SK-N-SH (cell line): Measurements from ENCODE around the gene COL23A1. TPM values are rescaled to one million over a fixed set of nuclear protein-coding genes. Genes with fewer than 3 reads are reported as not detected.
A peak's percentile ranks its signal among the peaks of the same experiment; 100 is the strongest.

ENCODE experiments used
- CTCF ChIA-PET: fragments of 300-600, 350-600 bp; formaldehyde crosslinking; extraction: SDS; loops from one replicate; lab custom pipeline; 2021; lab: Yijun Ruan, JAX
- POLR2A ChIA-PET: fragments of 350-600 bp; sonication (Branson Sonifier 250); formaldehyde crosslinking; extraction: SDS; loops from one replicate; lab custom pipeline; 2020; ENCODE audit warnings: antibody characterized with exemption, inconsistent platforms; lab: Yijun Ruan, JAX
- DNase-seq: peaks from one replicate; pipeline ENCODE4 v3.0.0; 2012
- H2AFZ ChIP-seq: fragments of 200-600 bp; sonication (generic); 2 replicates; pipeline ENCODE4 v1.8.1; 2016; ENCODE audit warnings: antibody characterized with exemption, mild to moderate bottlenecking, low read depth
- H3F3A ChIP-seq: fragments of 200-600 bp; sonication (generic); replicated peaks from 2 replicates; pipeline ENCODE3; 2016; ENCODE audit warnings: antibody characterized with exemption, mild to moderate bottlenecking; ENCODE audit not compliant: insufficient read depth
- H3K27ac ChIP-seq, 2 experiments: fragments of 200-500 bp in 1 of 2; fragments of 200-600 bp in 1 of 2; sonication (Bioruptor generic) in 1 of 2; sonication (generic), shearing (Covaris generic) in 1 of 2; 2 replicates each; pipeline versions ENCODE4 v1.5.1 to v1.6.1; 2014 to 2016; ENCODE audit warnings: low read depth in 2 of 2, inconsistent platforms in 1 of 2, low read length in 1 of 2, mild to moderate bottlenecking in 1 of 2, mixed read lengths in 1 of 2
- H3K27me3 ChIP-seq: fragments of 200-600 bp; sonication (generic), shearing (Covaris generic); 2 replicates; pipeline ENCODE4 v1.6.1; 2016; ENCODE audit warnings: mixed run types; ENCODE audit not compliant: insufficient read depth
- H3K36me3 ChIP-seq, 2 experiments: fragments of 200-500 bp in 1 of 2; fragments of 200-600 bp in 1 of 2; sonication (Bioruptor generic) in 1 of 2; sonication (generic) in 1 of 2; replicated peaks in 1 of 2; 2 replicates each; pipeline versions ENCODE3 to v1.5.1; 2014 to 2016; ENCODE audit warnings: low read length in 1 of 2, mild to moderate bottlenecking in 1 of 2; ENCODE audit not compliant: insufficient read depth in 2 of 2, control insufficient read depth in 1 of 2
- H3K4me1 ChIP-seq, 2 experiments: fragments of 200-500 bp in 1 of 2; fragments of 200-600 bp in 1 of 2; sonication (Bioruptor generic) in 1 of 2; sonication (generic), shearing (Covaris generic) in 1 of 2; 2 replicates each; pipeline versions ENCODE4 v1.5.1 to v1.6.1; 2014 to 2016; ENCODE audit warnings: low read depth in 1 of 2, low read length in 1 of 2, mixed run types in 1 of 2; ENCODE audit not compliant: insufficient read depth in 2 of 2, control insufficient read depth in 1 of 2
- H3K4me2 ChIP-seq: fragments of 200-600 bp; sonication (generic), shearing (Covaris generic); 2 replicates; pipeline ENCODE4 v1.6.1; 2017; ENCODE audit warnings: mixed run types
- H3K4me3 ChIP-seq, 2 experiments: fragments of 200-500 bp in 1 of 2; fragments of 200-600 bp in 1 of 2; sonication (Bioruptor generic) in 1 of 2; sonication (generic), shearing (Covaris generic) in 1 of 2; 2 replicates each; pipeline versions ENCODE4 v1.5.1 to v1.8.1; 2014 to 2016; ENCODE audit warnings: low read depth in 2 of 2, inconsistent platforms in 1 of 2, low read length in 1 of 2, mild to moderate bottlenecking in 1 of 2, mixed read lengths in 1 of 2, moderate library complexity in 1 of 2
- H3K79me2 ChIP-seq: fragments of 200-600 bp; sonication (generic); 2 replicates; pipeline ENCODE4 v1.8.1; 2017; ENCODE audit warnings: mild to moderate bottlenecking; ENCODE audit not compliant: insufficient read depth
- H3K9ac ChIP-seq: fragments of 200-600 bp; sonication (generic); 2 replicates; pipeline ENCODE4 v1.6.1; 2017; ENCODE audit warnings: mixed run types
- H3K9me2 ChIP-seq: fragments of 200-600 bp; sonication (generic); 2 replicates; pipeline ENCODE4 v1.6.1; 2017; ENCODE audit warnings: mixed run types
- H3K9me3 ChIP-seq: fragments of 200-600 bp; sonication (generic); 2 replicates; pipeline ENCODE4 v1.6.1; 2017; ENCODE audit warnings: mixed run types, mild to moderate bottlenecking, moderate library complexity
- H4K20me1 ChIP-seq: fragments of 200-600 bp; sonication (generic); 2 replicates; pipeline ENCODE4 v1.6.1; 2017; ENCODE audit warnings: mild to moderate bottlenecking, mixed run types; ENCODE audit not compliant: insufficient read depth
- CHD2 ChIP-seq: fragments of 150-350 bp; IDR thresholded peaks from 2 replicates; pipeline ENCODE4 v1.6.1; 2018; ENCODE audit warnings: low read length; ENCODE audit not compliant: partially characterized antibody
- ELF1 ChIP-seq: IDR thresholded peaks from 2 replicates; pipeline ENCODE4 v1.4.0; 2012
- EZH2phosphoT487 ChIP-seq: fragments of 200-600 bp; sonication (generic); IDR thresholded peaks from 2 replicates; pipeline ENCODE4 v1.6.1; 2017; ENCODE audit warnings: low read depth, mixed run types, mild to moderate bottlenecking, antibody characterized with exemption, moderate library complexity, borderline replicate concordance
- FOXM1 ChIP-seq: IDR thresholded peaks from 2 replicates; pipeline ENCODE4 v1.4.0; 2012; ENCODE audit warnings: low read depth, mild to moderate bottlenecking
- GABPA ChIP-seq: IDR thresholded peaks from 2 replicates; pipeline ENCODE4 v1.4.0; 2012; ENCODE audit warnings: low read depth, mild to moderate bottlenecking
- GATA2 ChIP-seq: sonication (generic); formaldehyde crosslinking; IDR thresholded peaks from 2 replicates; pipeline ENCODE4 v1.5.0; 2020; ENCODE audit warnings: mild to moderate bottlenecking, missing genetic modification reagents
- JUND ChIP-seq: IDR thresholded peaks from 2 replicates; pipeline ENCODE4 v1.4.0; 2012
- MAX ChIP-seq: IDR thresholded peaks from 2 replicates; pipeline ENCODE4 v1.4.0; 2012; ENCODE audit warnings: low read depth
- MXI1 ChIP-seq: IDR thresholded peaks from 2 replicates; pipeline ENCODE4 v1.6.1; 2012; ENCODE audit warnings: mild to moderate bottlenecking, low read depth, low read length, improper control_type of control experiment
- NFIC ChIP-seq: IDR thresholded peaks from 2 replicates; pipeline ENCODE4 v1.4.0; 2012; ENCODE audit warnings: borderline replicate concordance
- PBX3 ChIP-seq: IDR thresholded peaks from 2 replicates; pipeline ENCODE4; 2012
- POLR2AphosphoS5 ChIP-seq: IDR thresholded peaks from 2 replicates; pipeline ENCODE4 v1.6.1; 2012; ENCODE audit warnings: low read depth, low read length
- RAD21 ChIP-seq: IDR thresholded peaks from 2 replicates; pipeline ENCODE4 v1.6.1; 2012; ENCODE audit warnings: mild to moderate bottlenecking, low read length
- RCOR1 ChIP-seq: fragments of 150-350 bp; IDR thresholded peaks from 2 replicates; pipeline ENCODE4 v1.6.1; 2017; ENCODE audit warnings: antibody characterized with exemption, low read length
- RFX5 ChIP-seq: IDR thresholded peaks from 2 replicates; pipeline ENCODE4 v1.6.1; 2012; ENCODE audit warnings: mild to moderate bottlenecking, improper control_type of control experiment, low read length
- RXRA ChIP-seq: IDR thresholded peaks from 2 replicates; pipeline ENCODE4 v1.4.0; 2012; ENCODE audit warnings: low read depth, mild to moderate bottlenecking, borderline replicate concordance
- SIN3A ChIP-seq: IDR thresholded peaks from 2 replicates; pipeline ENCODE4 v1.6.1; 2012; ENCODE audit warnings: low read depth, mild to moderate bottlenecking, low read length, moderate library complexity, borderline replicate concordance
- SMC3 ChIP-seq: IDR thresholded peaks from 2 replicates; pipeline ENCODE4 v1.6.1; 2012; ENCODE audit warnings: low read depth, low read length, improper control_type of control experiment
- TEAD4 ChIP-seq: IDR thresholded peaks from 2 replicates; pipeline ENCODE4 v1.4.0; 2012; ENCODE audit warnings: mild to moderate bottlenecking, borderline replicate concordance; ENCODE audit not compliant: insufficient read depth
- USF2 ChIP-seq: fragments of 150-350 bp; IDR thresholded peaks from 2 replicates; pipeline ENCODE4 v1.6.1; 2017; ENCODE audit warnings: antibody characterized with exemption, low read length, low read depth, borderline replicate concordance
- YY1 ChIP-seq: IDR thresholded peaks from 2 replicates; pipeline ENCODE4 v1.4.0; 2012; ENCODE audit warnings: low read depth, mild to moderate bottlenecking
- WGBS: methylation state at CpG from one replicate; pipeline ENCODE4 v1.1.6; 2017; ENCODE audit warnings: low lambda C conversion rate; 5-methylcytosine and 5-hydroxymethylcytosine counted together
- polyA plus RNA-seq, 3 experiments: library from polyadenylated mRNA; depleted of rRNA; stranded (reverse); fragments of >200 nt; gene quantifications; 2 replicates each; pipeline ENCODE4 v1.2.3, GENCODE V29; 2012
- TF ChIP-seq, protein P1 (sequence below): IDR thresholded peaks from 2 replicates; pipeline ENCODE4 v1.4.0; 2012; ENCODE audit warnings: low read depth, borderline replicate concordance

The COL23A1 gene
- polyA plus RNA-seq, 1 of the 3 experiments (the other 2 are of a cell fraction): 0.10 TPM

- peak; percentile 65 for DNase-seq
- Histone ChIP-seq H4K20me1 (no peaks in the 10 kb centered on the region), H3K27me3 (no peaks in the 10 kb centered on the region), H2AFZ (no peak overlapping the region), H3K27ac (peak overlapping the region in 1 of 2 experiments; percentile 60; a peak in 2 of 4 replicates), H3K9me3 (no peaks in the 10 kb centered on the region), H3K36me3 (no peaks in the 10 kb centered on the region), H3K4me1 (peaks cover 0 to 58% of the 10 kb centered on the region in 2 experiments; a peak in 1 of 4 replicates), H3K9ac (no peak overlapping the region), H3F3A (no peaks in the 10 kb centered on the region), H3K4me3 (no peak overlapping the region), H3K4me2 (no peak overlapping the region), H3K9me2 (no peaks in the 10 kb centered on the region), H3K79me2 (no peaks in the 10 kb centered on the region)
- ChIA-PET CTCF (interaction anchor here (0.8 to 1.5 kb wide), 4 partner anchors 10 to 134 kb away, joined by 3 to 4 read pairs (median 3); no protein-coding TSS in a partner anchor), POLR2A (no interaction called here)
- TF ChIP-seq TEAD4 (no peak), EZH2phosphoT487 (no peak), USF2 (no peak), RCOR1 (no peak), ELF1 (no peak), MAX (no peak), SIN3A (no peak), CHD2 (no peak), FOXM1 (no peak), GATA2 (CRISPR knock-in tag) (peak; percentile 37; the same call in 1 of the 2 replicates), NFIC (no peak), RAD21 (peak; percentile 19; the same call in 1 of the 2 replicates), PBX3 (no peak), RFX5 (no peak), GABPA (no peak), SMC3 (no peak)
- WGBS: 46% methylated on average over 13 of the region's 13 CpGs
Observed at GRCh38 chr5:178417391-178417811, 172.8 kb downstream of the COL23A1 start.

- Histone ChIP-seq H3K4me1 (peaks cover 0 to 53% of the 10 kb centered on the region in 2 experiments; a peak in 1 of 4 replicates), H3K9me2 (no peaks in the 10 kb centered on the region), H3K9me3 (no peaks in the 10 kb centered on the region), H3F3A (no peaks in the 10 kb centered on the region), H3K4me3 (no peak overlapping the region), H2AFZ (no peak overlapping the region), H3K79me2 (no peaks in the 10 kb centered on the region), H3K27ac (peak overlapping the region in 1 of 2 experiments; percentile 60; a peak in 1 of 4 replicates), H3K9ac (no peak overlapping the region), H4K20me1 (no peaks in the 10 kb centered on the region), H3K4me2 (no peak overlapping the region), H3K27me3 (no peaks in the 10 kb centered on the region), H3K36me3 (no peaks in the 10 kb centered on the region)
- 24% methylated on average over 5 of the region's 6 CpGs for WGBS
- DNase-seq: peak; percentile 31
- CTCF ChIA-PET: interaction anchor here (0.8 to 1.5 kb wide), 4 partner anchors 10 to 133 kb away, joined by 3 to 4 read pairs (median 3); no protein-coding TSS in a partner anchor
- POLR2A ChIA-PET: no interaction called here
- TF ChIP-seq PBX3 (no peak), JUND (no peak), RXRA (no peak), GATA2 (CRISPR knock-in tag) (no peak), NFIC (no peak), EZH2phosphoT487 (no peak), CHD2 (no peak), RCOR1 (no peak), FOXM1 (no peak), MXI1 (no peak), YY1 (no peak), POLR2AphosphoS5 (no peak), MAX (no peak), SMC3 (no peak)
- TF ChIP-seq, protein P1, sequence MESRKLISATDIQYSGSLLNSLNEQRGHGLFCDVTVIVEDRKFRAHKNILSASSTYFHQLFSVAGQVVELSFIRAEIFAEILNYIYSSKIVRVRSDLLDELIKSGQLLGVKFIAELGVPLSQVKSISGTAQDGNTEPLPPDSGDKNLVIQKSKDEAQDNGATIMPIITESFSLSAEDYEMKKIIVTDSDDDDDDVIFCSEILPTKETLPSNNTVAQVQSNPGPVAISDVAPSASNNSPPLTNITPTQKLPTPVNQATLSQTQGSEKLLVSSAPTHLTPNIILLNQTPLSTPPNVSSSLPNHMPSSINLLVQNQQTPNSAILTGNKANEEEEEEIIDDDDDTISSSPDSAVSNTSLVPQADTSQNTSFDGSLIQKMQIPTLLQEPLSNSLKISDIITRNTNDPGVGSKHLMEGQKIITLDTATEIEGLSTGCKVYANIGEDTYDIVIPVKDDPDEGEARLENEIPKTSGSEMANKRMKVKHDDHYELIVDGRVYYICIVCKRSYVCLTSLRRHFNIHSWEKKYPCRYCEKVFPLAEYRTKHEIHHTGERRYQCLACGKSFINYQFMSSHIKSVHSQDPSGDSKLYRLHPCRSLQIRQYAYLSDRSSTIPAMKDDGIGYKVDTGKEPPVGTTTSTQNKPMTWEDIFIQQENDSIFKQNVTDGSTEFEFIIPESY: no peak
Observed at GRCh38 chr5:178416919-178417318, 173.3 kb downstream of the COL23A1 start.
